Vagina (tissue), 2 donors: ENCODE results near the gene RPS6KB2. TPM values are rescaled to one million over a fixed set of nuclear protein-coding genes. Genes with fewer than 3 reads are reported as not detected.
A peak's percentile ranks its signal among the peaks of the same experiment; 100 is the strongest.

Experiments used
- DNase-seq, 2 donors: peaks; one replicate each; pipeline ENCODE4 v3.0.0-alpha.2; 2017; ENCODE audit errors: extremely low spot score in 2 of 2
- H3K27ac ChIP-seq: fragments of 200-600 bp; sonication (generic); one replicate; pipeline ENCODE4 v1.5.1; 2019
- H3K27me3 ChIP-seq: fragments of 200-600 bp; sonication (generic); one replicate; pipeline ENCODE4 v1.5.1; 2019
- H3K36me3 ChIP-seq, 2 donors: fragments of 200-600 bp; sonication (generic); one replicate each; pipeline ENCODE4 v1.5.1; 2017 to 2019
- H3K4me1 ChIP-seq: fragments of 200-600 bp; sonication (generic); one replicate; pipeline ENCODE4 v1.5.1; 2019
- H3K4me3 ChIP-seq, 2 donors: fragments of 200-600 bp; sonication (generic); 1 replicate in 1 of 2; 2 replicates in 1 of 2; pipeline ENCODE4 v1.5.1; 2016 to 2019
- H3K9me3 ChIP-seq: fragments of 200-600 bp; sonication (generic); one replicate; pipeline ENCODE4 v1.5.1; 2019
- POLR2A ChIP-seq, 2 donors: fragments of 450-650 bp; IDR thresholded peaks; one replicate each; pipeline ENCODE4 v1.6.1; 2017; ENCODE audit warnings: antibody characterized with exemption in 2 of 2, mild to moderate bottlenecking in 2 of 2, moderate library complexity in 2 of 2
- POLR2AphosphoS5 ChIP-seq, 2 donors: sonication (generic); formaldehyde crosslinking; IDR thresholded peaks; one replicate each; pipeline ENCODE4 v1.9.0; 2017; ENCODE audit warnings: antibody characterized with exemption in 2 of 2, mild to moderate bottlenecking in 2 of 2, low read depth in 1 of 2; ENCODE audit not compliant: insufficient read depth in 1 of 2
- intact Hi-C: fragments of 100-400 bp; cut with DNase I; formaldehyde crosslinking; loops from one replicate; pipeline ENCODE4 v1.15.1; 2023
- total RNA-seq: library from RNA; depleted of rRNA; stranded (reverse); fragments of >200 nt; gene quantifications from one replicate; pipeline ENCODE4 v1.2.3, GENCODE V29; 2016
- TF ChIP-seq, protein P1 (sequence below), 3 experiments: fragments of 450-650 bp in 2 of 3; fragments of 200-600 bp in 1 of 3; sonication (generic) in 1 of 3; IDR thresholded peaks; one replicate each; pipeline ENCODE4 v1.5.1; 2017 to 2019; ENCODE audit warnings: antibody characterized with exemption in 3 of 3, mild to moderate bottlenecking in 2 of 3, moderate library complexity in 2 of 3

RPS6KB2 gene
- total RNA-seq, 1 donor from 2014 or later, result 50.6 TPM

DNA sequence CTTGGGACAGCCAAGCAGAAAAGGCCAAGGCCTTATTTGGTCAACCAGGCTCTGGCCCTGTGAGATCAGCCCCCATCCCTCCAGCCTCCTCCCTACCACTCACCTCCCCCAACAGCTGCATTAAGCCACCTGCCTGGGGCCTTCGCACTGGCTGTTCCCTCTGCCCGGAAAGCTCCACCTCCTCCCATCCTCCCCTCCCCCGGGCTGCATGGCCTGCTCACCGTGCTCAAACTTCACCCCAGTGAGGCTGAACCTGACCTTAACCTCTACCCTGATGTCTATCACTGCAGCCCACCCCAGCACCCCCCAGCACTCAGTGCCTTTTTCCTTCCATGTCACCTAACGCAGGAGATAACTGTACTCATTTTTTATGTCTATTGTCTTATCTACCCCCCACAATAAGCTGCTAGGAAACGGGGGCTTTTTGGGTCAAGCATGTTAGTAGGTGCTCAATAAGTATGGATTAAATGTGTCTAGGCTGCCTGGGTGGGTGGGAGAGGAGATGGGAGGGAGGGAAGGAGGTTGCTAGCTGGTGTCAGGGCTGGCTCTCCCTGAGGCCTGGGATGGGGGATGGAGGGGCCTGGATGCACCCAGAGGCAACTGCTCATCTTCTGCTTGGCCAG is 8.3 kb downstream of the RPS6KB2 start:
- Histone ChIP-seq H3K27ac (no peak overlapping the region), H3K4me1 (peaks cover 44% of the 10 kb centered on the region)
- intact Hi-C loops, result no loop called here

DNA sequence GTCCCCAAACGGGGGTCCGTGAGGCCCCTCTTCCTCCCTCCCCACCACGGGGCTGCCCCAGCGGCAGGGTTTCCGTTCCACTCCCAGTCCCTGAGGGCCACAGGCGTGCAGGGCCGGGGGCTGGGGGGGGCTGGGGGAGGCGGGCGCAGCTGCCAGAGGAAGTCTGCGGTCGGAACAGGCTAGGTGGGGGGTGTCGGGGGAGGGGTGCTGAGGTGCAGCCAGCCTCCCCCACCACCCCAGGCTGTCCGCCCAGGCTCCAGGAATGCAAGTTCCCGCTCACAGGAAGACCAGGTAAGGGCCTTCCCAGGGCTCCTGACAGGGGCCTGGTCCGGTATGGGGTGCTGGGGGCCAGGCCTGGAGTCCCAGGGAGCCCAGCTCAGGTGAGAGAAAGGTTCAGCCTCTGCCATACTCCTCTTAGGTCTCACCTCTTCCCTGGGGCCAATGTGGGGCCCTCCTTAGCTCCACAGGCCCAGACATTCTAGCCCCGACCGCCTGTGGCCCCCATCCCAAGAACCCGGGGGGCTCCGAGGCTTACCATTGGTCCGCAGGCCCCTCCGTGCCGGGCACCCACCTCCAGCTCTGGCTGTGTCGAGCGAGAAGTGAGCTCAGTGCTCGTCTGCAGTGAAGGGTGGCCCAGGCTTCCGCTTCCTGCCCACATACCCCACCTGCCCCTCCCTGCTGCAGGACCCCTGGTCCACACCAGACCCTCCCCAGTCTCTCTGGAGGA is 9.0 kb downstream of the RPS6KB2 start, which contains the start of gene PTPRCAP:
Gene PTPRCAP, minus strand, starts transcription at position 601 of the 727 bp plus-strand sequence. Its CDS starts 63 bp downstream, at position 538.
- no peak within 1 kb of the TSS for H3K27ac ChIP-seq
- no peaks in the 10 kb centered on the region for H3K9me3 ChIP-seq
- peaks cover 0 to 67% of the 10 kb centered on the region in 2 donors for H3K36me3 ChIP-seq
- peaks cover 46% of the 10 kb centered on the region for H3K4me1 ChIP-seq
- TF ChIP-seq POLR2AphosphoS5 (IDR thresholded peaks at IDR 0.05; ENCODE audit: insufficient read depth in 1 of 2, low read depth in 1 of 2) (no peak), POLR2A (IDR thresholded peaks at IDR 0.05) (no peak)
- TF ChIP-seq, protein P1, sequence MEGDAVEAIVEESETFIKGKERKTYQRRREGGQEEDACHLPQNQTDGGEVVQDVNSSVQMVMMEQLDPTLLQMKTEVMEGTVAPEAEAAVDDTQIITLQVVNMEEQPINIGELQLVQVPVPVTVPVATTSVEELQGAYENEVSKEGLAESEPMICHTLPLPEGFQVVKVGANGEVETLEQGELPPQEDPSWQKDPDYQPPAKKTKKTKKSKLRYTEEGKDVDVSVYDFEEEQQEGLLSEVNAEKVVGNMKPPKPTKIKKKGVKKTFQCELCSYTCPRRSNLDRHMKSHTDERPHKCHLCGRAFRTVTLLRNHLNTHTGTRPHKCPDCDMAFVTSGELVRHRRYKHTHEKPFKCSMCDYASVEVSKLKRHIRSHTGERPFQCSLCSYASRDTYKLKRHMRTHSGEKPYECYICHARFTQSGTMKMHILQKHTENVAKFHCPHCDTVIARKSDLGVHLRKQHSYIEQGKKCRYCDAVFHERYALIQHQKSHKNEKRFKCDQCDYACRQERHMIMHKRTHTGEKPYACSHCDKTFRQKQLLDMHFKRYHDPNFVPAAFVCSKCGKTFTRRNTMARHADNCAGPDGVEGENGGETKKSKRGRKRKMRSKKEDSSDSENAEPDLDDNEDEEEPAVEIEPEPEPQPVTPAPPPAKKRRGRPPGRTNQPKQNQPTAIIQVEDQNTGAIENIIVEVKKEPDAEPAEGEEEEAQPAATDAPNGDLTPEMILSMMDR (IDR thresholded peaks at IDR 0.05), result no peak
- H3K4me3 ChIP-seq, result peak within 1 kb of the TSS; percentile 22 to 32
- intact Hi-C loops, result no loop called here
- H3K27me3 ChIP-seq, result no peaks in the 10 kb centered on the region
- DNase-seq, result no peak

More for the DNA sequence above, 8.3 kb downstream of the RPS6KB2 start:
- Histone ChIP-seq H3K27me3 (no peaks in the 10 kb centered on the region), H3K9me3 (no peaks in the 10 kb centered on the region), H3K4me3 (peak overlapping the region in 1 of 2 donors; percentile 32), H3K36me3 (peaks cover 0 to 63% of the 10 kb centered on the region in 2 donors)
- no peak for DNase-seq
- TF ChIP-seq POLR2A (IDR thresholded peaks at IDR 0.05) (no peak), POLR2AphosphoS5 (IDR thresholded peaks at IDR 0.05; ENCODE audit: insufficient read depth in 1 of 2, low read depth in 1 of 2) (no peak)
- TF ChIP-seq, protein P1 (IDR thresholded peaks at IDR 0.05), result no peak

DNA sequence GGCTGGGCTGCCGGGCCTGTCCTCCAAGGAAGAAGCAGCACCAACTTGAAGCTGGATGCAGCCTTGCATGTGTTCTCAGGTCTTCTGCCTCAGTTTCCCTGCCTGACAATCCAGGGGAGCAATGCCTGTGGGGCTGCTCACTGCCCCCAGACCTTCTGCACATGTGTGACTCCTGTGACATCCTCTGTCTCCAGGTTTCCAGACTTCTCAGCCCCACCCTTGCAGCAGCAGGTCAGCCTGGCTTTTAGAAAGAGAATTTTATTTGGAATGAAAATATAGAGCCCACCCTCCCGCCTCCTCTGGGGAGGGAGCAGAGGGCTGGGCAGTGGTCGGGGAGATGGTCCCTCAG is 9.5 kb downstream of the RPS6KB2 start:
- no peak for DNase-seq
- intact Hi-C loops, result no loop called here
- Histone ChIP-seq H3K9me3 (no peaks in the 10 kb centered on the region), H3K27ac (no peak overlapping the region), H3K36me3 (peaks cover 0 to 62% of the 10 kb centered on the region in 2 donors), H3K4me3 (peak overlapping the region; percentile 22 to 32), H3K4me1 (peaks cover 51% of the 10 kb centered on the region), H3K27me3 (no peaks in the 10 kb centered on the region)
- no peak for TF ChIP-seq POLR2AphosphoS5 (IDR thresholded peaks at IDR 0.05; ENCODE audit: insufficient read depth in 1 of 2, low read depth in 1 of 2)
- TF ChIP-seq, protein P1 (IDR thresholded peaks at IDR 0.05), result no peak
- TF ChIP-seq POLR2A (IDR thresholded peaks at IDR 0.05), result no peak

DNA sequence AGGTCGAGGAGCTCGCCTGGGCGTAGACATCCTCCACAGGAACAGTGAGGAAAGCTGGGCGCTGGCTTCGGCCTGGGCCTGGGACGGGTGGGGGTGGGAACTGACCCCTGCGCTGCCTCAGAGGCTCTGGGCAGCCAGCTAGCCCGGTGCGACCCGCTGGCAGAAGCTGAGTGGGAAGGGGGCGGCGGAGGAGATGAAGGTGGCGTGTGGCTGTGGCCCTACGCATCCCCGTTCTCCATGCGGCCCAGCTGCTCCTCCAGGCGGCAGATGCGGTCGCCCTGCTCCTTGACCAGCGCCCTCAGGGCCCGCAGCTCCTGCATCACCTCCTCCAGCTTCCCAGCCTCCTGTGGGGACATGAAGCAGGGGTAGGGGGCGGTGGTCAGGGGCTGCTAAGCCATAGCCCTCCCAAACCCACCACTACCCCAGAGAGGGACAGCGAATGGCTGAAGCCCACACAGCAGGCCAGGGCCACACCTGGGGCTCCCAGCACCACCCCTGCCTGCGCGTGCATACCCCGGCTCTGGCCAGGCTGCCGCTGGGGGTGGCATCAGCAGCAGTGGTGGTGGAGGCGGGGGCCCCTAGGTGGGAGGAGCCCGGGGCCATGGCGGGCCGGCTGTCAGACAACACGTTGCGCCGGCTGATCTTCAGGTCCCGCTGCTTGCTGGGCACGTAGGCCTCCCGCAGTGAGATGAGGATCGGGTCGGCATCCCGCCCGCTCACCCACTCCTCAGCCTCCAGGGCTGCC is 10.0 kb downstream of the RPS6KB2 start:
- H3K9me3 ChIP-seq, result no peaks in the 10 kb centered on the region
- intact Hi-C loops, result no loop called here
- DNase-seq, result no peak
- H3K4me3 ChIP-seq, result peak overlapping the region; percentile 22 to 32
- H3K4me1 ChIP-seq, result peaks cover 54% of the 10 kb centered on the region
- peaks cover 0 to 57% of the 10 kb centered on the region in 2 donors for H3K36me3 ChIP-seq
- TF ChIP-seq POLR2AphosphoS5 (IDR thresholded peaks at IDR 0.05; ENCODE audit: insufficient read depth in 1 of 2, low read depth in 1 of 2), result no peak
- TF ChIP-seq, protein P1 (IDR thresholded peaks at IDR 0.05), result no peak
- H3K27ac ChIP-seq, result peak overlapping the region; percentile 4
- no peaks in the 10 kb centered on the region for H3K27me3 ChIP-seq
